Activated naive CD8-positive, alpha-beta T cell treated with anti-CD3 and anti-CD28 coated beads, Interleukin-2, amount 50 U/mL, for 24 hours (primary cell): Measurements from ENCODE around the gene SLC25A42.
"Not testable (repeated sequence)": the region's sequence is repeated elsewhere in the genome, so short reads cannot be mapped to it uniquely, and the experiment has no call there.

Experiments
- ATAC-seq: fragments of 150-1000 bp; cut with Tn5 transposase; one replicate; pipeline ENCODE4 v1.10.0; 2021
- DNase-seq: peaks from one replicate; pipeline ENCODE4 v3.0.0; 2021
- H3K27ac Mint-ChIP-seq: one replicate; pipeline ENCODE4 v1.8.0; 2021; ENCODE audit warnings: mild to moderate bottlenecking, mixed read lengths
- H3K27me3 Mint-ChIP-seq: one replicate; pipeline ENCODE4 v1.8.0; 2021; ENCODE audit warnings: mixed read lengths
- H3K36me3 Mint-ChIP-seq: one replicate; pipeline ENCODE4 v1.8.0; 2021; ENCODE audit warnings: low read depth, mixed read lengths
- H3K4me1 Mint-ChIP-seq: one replicate; pipeline ENCODE4 v1.8.0; 2021; ENCODE audit warnings: mixed read lengths
- H3K4me3 Mint-ChIP-seq: one replicate; pipeline ENCODE4 v1.8.0; 2021; ENCODE audit warnings: mild to moderate bottlenecking, moderate library complexity, mixed read lengths
- H3K9me3 Mint-ChIP-seq: one replicate; pipeline ENCODE4 v1.8.0; 2021; ENCODE audit warnings: mixed read lengths

Gene SLC25A42

DNA sequence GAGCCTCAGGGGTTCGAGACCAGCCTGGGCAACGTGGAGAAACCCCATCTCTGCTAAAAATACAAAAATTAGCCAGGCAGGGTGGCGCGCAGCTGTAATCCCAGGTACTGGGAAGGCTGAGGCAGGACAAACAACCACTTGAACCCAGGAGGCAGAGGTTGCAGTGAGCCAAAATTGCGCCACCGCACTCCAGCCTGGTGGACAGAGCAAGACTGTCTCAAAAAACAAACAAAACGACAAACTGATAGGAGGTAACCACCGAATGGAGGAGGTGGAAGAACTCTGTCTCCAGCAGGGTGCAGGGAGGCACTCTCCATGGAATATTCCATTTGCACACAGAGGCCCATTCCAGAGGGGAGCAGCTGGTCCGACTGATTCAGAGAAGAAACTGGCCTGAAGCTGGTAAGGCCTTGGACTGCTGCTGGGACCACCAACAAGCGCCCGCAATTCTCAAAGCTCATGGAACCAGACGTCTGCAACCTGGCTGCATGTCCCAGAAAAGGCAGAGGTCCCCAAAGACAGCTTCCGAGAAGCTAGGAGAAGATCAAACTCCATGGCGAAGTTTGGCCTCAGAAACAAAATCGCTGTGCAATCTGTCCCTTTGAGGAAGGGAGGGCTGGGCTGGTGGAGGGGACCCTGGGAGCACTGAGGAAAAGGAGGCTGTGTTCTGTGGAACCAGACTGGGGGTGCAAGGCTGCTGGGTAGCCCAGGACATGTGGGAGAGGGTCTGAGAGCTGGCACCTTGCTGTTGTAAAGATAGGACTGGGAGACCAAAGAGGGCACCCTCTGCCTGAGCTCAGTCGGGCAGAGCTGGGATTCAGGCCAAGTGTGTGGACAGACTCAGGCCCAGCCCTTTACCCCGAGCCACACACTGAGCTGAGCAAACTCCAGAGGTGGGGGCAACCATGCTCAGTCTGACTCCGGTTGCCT is 35.2 kb downstream of the SLC25A42 start:
- DNase-seq (no peak), ATAC-seq (no peak)
- Mint-ChIP-seq H3K9me3 (no peaks in the 10 kb centered on the region), H3K36me3 (no peaks in the 10 kb centered on the region), H3K27ac (no peak overlapping the region), H3K27me3 (no peaks in the 10 kb centered on the region), H3K4me3 (no peak overlapping the region), H3K4me1 (no peaks in the 10 kb centered on the region)

GRCh38 chr19:19101540-19101939 is 37.7 kb downstream of the SLC25A42 start:
- ATAC-seq: no peak
- DNase-seq: no peak
- Mint-ChIP-seq H3K4me3 (no peak overlapping the region), H3K27me3 (no peaks in the 10 kb centered on the region), H3K4me1 (no peaks in the 10 kb centered on the region), H3K9me3 (no peaks in the 10 kb centered on the region), H3K36me3 (no peaks in the 10 kb centered on the region), H3K27ac (no peak overlapping the region)

- not testable (repeated sequence) for H3K4me1 Mint-ChIP-seq, DNase-seq, H3K27me3 Mint-ChIP-seq, ATAC-seq, H3K9me3 Mint-ChIP-seq, H3K36me3 Mint-ChIP-seq, H3K27ac Mint-ChIP-seq, H3K4me3 Mint-ChIP-seq
Observed at GRCh38 chr19:19102566-19102965, 38.8 kb downstream of the SLC25A42 start.

GRCh38 chr19:19103167-19103566 is 39.4 kb downstream of the SLC25A42 start:
- Mint-ChIP-seq H3K36me3 (no peaks in the 10 kb centered on the region), H3K27me3 (no peaks in the 10 kb centered on the region), H3K4me3 (no peak overlapping the region), H3K27ac (no peak overlapping the region), H3K9me3 (no peaks in the 10 kb centered on the region), H3K4me1 (no peaks in the 10 kb centered on the region)
- no peak for ATAC-seq
- DNase-seq: no peak

GRCh38 chr19:19105365-19106055 is 41.7 kb downstream of the SLC25A42 start:
- H3K4me3 Mint-ChIP-seq: no peak overlapping the region
- DNase-seq: no peak

GRCh38 chr19:19106056-19106551 is 42.3 kb downstream of the SLC25A42 start:
- ATAC-seq: no peak
- no peak overlapping the region for H3K4me3 Mint-ChIP-seq
- no peaks in the 10 kb centered on the region for H3K4me1 Mint-ChIP-seq

More at GRCh38 chr19:19105365-19106055, 41.7 kb downstream of the SLC25A42 start:
- no peak overlapping the region for H3K27ac Mint-ChIP-seq
- no peaks in the 10 kb centered on the region for H3K27me3 Mint-ChIP-seq
- H3K9me3 Mint-ChIP-seq: no peaks in the 10 kb centered on the region
- ATAC-seq: no peak
- H3K36me3 Mint-ChIP-seq: no peaks in the 10 kb centered on the region
- no peaks in the 10 kb centered on the region for H3K4me1 Mint-ChIP-seq

GRCh38 chr19:19106938-19107337 is 43.1 kb downstream of the SLC25A42 start:
- not testable (repeated sequence) for DNase-seq, H3K4me3 Mint-ChIP-seq, H3K36me3 Mint-ChIP-seq, H3K27ac Mint-ChIP-seq, H3K4me1 Mint-ChIP-seq, H3K27me3 Mint-ChIP-seq, ATAC-seq, H3K9me3 Mint-ChIP-seq

More at GRCh38 chr19:19106056-19106551, 42.3 kb downstream of the SLC25A42 start:
- DNase-seq: no peak
- Mint-ChIP-seq H3K9me3 (no peaks in the 10 kb centered on the region), H3K36me3 (no peaks in the 10 kb centered on the region), H3K27ac (no peak overlapping the region), H3K27me3 (no peaks in the 10 kb centered on the region)

- no peaks in the 10 kb centered on the region for H3K27me3 Mint-ChIP-seq
- ATAC-seq (no peak), DNase-seq (no peak)
- H3K4me3 Mint-ChIP-seq: no peak overlapping the region
- H3K4me1 Mint-ChIP-seq: no peaks in the 10 kb centered on the region
- no peak overlapping the region for H3K27ac Mint-ChIP-seq
- H3K9me3 Mint-ChIP-seq: no peaks in the 10 kb centered on the region
- no peaks in the 10 kb centered on the region for H3K36me3 Mint-ChIP-seq
Observed at GRCh38 chr19:19107654-19108053, 43.9 kb downstream of the SLC25A42 start.

GRCh38 chr19:19109601-19110000 is 45.8 kb downstream of the SLC25A42 start:
- Mint-ChIP-seq H3K9me3 (no peaks in the 10 kb centered on the region), H3K27me3 (no peaks in the 10 kb centered on the region), H3K36me3 (no peaks in the 10 kb centered on the region), H3K4me1 (no peaks in the 10 kb centered on the region), H3K4me3 (no peak overlapping the region), H3K27ac (no peak overlapping the region)
- ATAC-seq: no peak
- no peak for DNase-seq

DNA sequence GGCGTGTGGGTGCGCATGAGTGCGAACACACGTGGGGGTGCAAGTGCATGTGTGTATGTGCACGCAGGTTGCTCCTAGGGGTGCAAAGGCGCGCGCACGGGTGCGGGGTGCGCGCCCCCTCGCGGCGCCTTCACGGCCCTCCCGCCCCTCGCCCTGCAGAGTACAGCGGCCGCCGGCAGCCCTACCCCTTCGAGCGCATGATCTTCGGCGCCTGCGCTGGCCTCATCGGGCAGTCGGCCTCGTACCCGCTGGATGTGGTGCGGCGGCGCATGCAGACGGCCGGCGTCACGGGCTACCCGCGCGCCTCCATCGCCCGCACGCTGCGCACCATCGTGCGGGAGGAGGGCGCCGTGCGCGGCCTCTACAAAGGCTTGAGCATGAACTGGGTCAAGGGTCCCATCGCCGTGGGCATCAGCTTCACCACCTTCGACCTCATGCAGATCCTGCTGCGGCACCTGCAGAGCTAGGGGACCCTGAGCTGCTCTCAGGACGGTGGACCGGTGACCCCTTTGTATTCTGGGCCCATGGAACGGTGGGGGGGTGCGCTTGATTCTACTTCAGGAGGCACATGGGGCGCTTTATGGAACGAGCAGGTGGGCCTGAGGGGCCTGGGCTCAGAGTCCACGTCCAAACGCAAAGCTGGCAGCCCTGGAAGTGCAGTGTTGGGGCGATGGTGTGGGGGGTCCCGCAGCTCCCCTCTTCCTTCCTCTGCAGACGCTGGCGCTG is 46.8 kb downstream of the SLC25A42 start:
- no peaks in the 10 kb centered on the region for H3K9me3 Mint-ChIP-seq
- no peaks in the 10 kb centered on the region for H3K4me1 Mint-ChIP-seq
- DNase-seq (peak; percentile 25), ATAC-seq (peak; percentile 41)
- H3K27me3 Mint-ChIP-seq: no peaks in the 10 kb centered on the region
- no peak overlapping the region for H3K4me3 Mint-ChIP-seq
- no peak overlapping the region for H3K27ac Mint-ChIP-seq
- no peaks in the 10 kb centered on the region for H3K36me3 Mint-ChIP-seq

- H3K27me3 Mint-ChIP-seq: no peaks in the 10 kb centered on the region
- no peaks in the 10 kb centered on the region for H3K9me3 Mint-ChIP-seq
- DNase-seq (no peak), ATAC-seq (no peak)
- H3K4me3 Mint-ChIP-seq: no peak overlapping the region
- no peaks in the 10 kb centered on the region for H3K4me1 Mint-ChIP-seq
- H3K27ac Mint-ChIP-seq: no peak overlapping the region
- H3K36me3 Mint-ChIP-seq: no peaks in the 10 kb centered on the region
Observed at GRCh38 chr19:19111136-19111835, 47.5 kb downstream of the SLC25A42 start.

GRCh38 chr19:19111967-19112580 is 48.3 kb downstream of the SLC25A42 start:
- no peaks in the 10 kb centered on the region for H3K9me3 Mint-ChIP-seq
- ATAC-seq (no peak), DNase-seq (no peak)
- H3K4me3 Mint-ChIP-seq: no peak overlapping the region
- H3K27ac Mint-ChIP-seq: no peak overlapping the region
- no peaks in the 10 kb centered on the region for H3K36me3 Mint-ChIP-seq
- H3K4me1 Mint-ChIP-seq: no peaks in the 10 kb centered on the region
- H3K27me3 Mint-ChIP-seq: no peaks in the 10 kb centered on the region

DNA sequence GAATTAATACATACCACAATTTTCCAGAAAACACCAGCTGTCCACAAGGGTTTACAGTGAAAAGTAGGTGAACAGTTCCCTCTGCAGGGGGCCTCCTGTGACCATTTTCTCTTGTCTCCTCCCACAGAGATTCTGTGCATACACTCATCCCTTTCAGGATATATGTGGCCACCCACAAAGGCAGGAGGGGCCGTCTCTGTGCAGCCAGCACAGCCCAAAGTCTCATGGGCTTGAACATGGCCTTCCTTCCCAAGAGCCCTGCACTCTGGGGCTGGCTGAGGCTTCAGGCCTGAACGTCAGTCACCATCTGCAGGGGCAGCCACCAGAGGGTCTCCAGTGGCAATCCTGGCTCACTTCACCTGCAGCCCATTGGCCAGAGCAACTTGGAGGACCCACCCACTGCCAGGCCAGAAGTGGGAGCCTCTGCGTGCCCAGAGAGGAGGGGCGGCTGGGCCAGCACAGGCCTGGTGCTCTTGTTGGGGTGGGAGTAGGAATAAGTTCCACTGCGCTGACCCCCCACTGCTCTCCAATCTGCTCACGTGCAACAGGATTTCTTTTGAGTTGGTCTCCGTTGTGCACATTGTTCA is 49.3 kb downstream of the SLC25A42 start:
- Mint-ChIP-seq H3K27ac (no peak overlapping the region), H3K27me3 (no peaks in the 10 kb centered on the region), H3K4me1 (no peaks in the 10 kb centered on the region), H3K9me3 (no peaks in the 10 kb centered on the region), H3K36me3 (no peaks in the 10 kb centered on the region), H3K4me3 (no peak overlapping the region)
- ATAC-seq: peak; percentile 59
- DNase-seq: no peak
